A673 (cell line): ENCODE data around the gene TBRG4. TPM values are rescaled to one million over a fixed set of nuclear protein-coding genes. Genes with fewer than 3 reads are reported as not detected.
"Not testable (repeated sequence)": the region's sequence is repeated elsewhere in the genome, so short reads cannot be mapped to it uniquely, and the experiment has no call there.

ENCODE experiments used
- BruUV-seq: library from RNA; stranded (reverse); fragments of 400-500 nt; replicated peaks from 2 replicates; lab custom pipeline; 2021; lab: Mats Ljungman, UMichigan
- CTCF ChIA-PET: fragments of 300-600 bp; sonication (Branson Sonifier 250); formaldehyde crosslinking; loops from one replicate; lab custom pipeline; 2022; ENCODE audit warnings: antibody characterized with exemption; lab: Charles Lee
- POLR2A ChIA-PET: fragments of 300-600 bp; sonication (Branson Sonifier 250); formaldehyde crosslinking; loops from one replicate; lab custom pipeline; 2022; ENCODE audit warnings: antibody characterized with exemption; ENCODE audit not compliant: low non-redundant PET; lab: Charles Lee
- DNase-seq: peaks from one replicate; pipeline ENCODE4 v3.0.0-alpha.2; 2015; ENCODE audit warnings: low spot score
- H3K27ac ChIP-seq: fragments of 200-600 bp; sonication (generic); 2 replicates; pipeline ENCODE4 v1.5.1; 2016; ENCODE audit warnings: mixed run types, low read depth, mild to moderate bottlenecking, mixed read lengths, antibody characterized with exemption, low read length; ENCODE audit not compliant: poor library complexity, severe bottlenecking
- H3K27me3 ChIP-seq: fragments of 200-600 bp; sonication (generic); replicated peaks from 2 replicates; pipeline ENCODE4 v1.6.1; 2017; ENCODE audit warnings: mixed run types, low read depth, mild to moderate bottlenecking, mixed read lengths, antibody characterized with exemption, low read length; ENCODE audit not compliant: insufficient read depth, poor library complexity
- H3K36me3 ChIP-seq: fragments of 200-600 bp; sonication (generic); 2 replicates; pipeline ENCODE4 v1.6.1; 2016; ENCODE audit warnings: mixed run types, mild to moderate bottlenecking, mixed read lengths, antibody characterized with exemption, low read length; ENCODE audit not compliant: insufficient read depth, poor library complexity, severe bottlenecking
- H3K4me1 ChIP-seq: fragments of 200-600 bp; sonication (generic); 2 replicates; pipeline ENCODE4 v1.6.1; 2017; ENCODE audit warnings: mixed run types, mild to moderate bottlenecking, mixed read lengths, antibody characterized with exemption, low read length; ENCODE audit not compliant: insufficient read depth, poor library complexity, severe bottlenecking
- H3K4me3 ChIP-seq: fragments of 200-600 bp; sonication (generic); 2 replicates; pipeline ENCODE4 v1.5.1; 2016; ENCODE audit warnings: low read depth, mixed run types, mild to moderate bottlenecking, mixed read lengths, low read length; ENCODE audit not compliant: poor library complexity, severe bottlenecking
- H3K9me3 ChIP-seq: fragments of 200-600 bp; sonication (generic); 2 replicates; pipeline ENCODE4 v1.6.1; 2016; ENCODE audit warnings: mixed run types, low read depth, mild to moderate bottlenecking, mixed read lengths, antibody characterized with exemption, low read length; ENCODE audit not compliant: poor library complexity, severe bottlenecking
- CTCF ChIP-seq: fragments of 300-800, 200-600 bp; sonication (generic); conservative IDR thresholded peaks from 2 replicates; pipeline ENCODE4 v1.5.1; 2017; ENCODE audit warnings: low read depth, mild to moderate bottlenecking, antibody characterized with exemption, low read length, moderate library complexity, mixed read lengths
- EZH2 ChIP-seq: fragments of 200-600 bp; sonication (generic); IDR thresholded peaks from 2 replicates; pipeline ENCODE4 v1.6.1; 2017; ENCODE audit warnings: borderline replicate concordance, low read depth, mild to moderate bottlenecking, mixed read lengths, antibody characterized with exemption, low read length; ENCODE audit not compliant: poor library complexity, severe bottlenecking
- intact Hi-C: fragments of 100-400 bp; cut with micrococcal nuclease; formaldehyde crosslinking; loops from one replicate; pipeline ENCODE4 v1.10.0; 2022; ENCODE audit not compliant: unreplicated experiment
- total RNA-seq: library from RNA; stranded (reverse); gene quantifications from 2 replicates; pipeline ENCODE4 v1.2.3, GENCODE V29; 2021

TBRG4 gene
- total RNA-seq, 1 experiment from 2014 or later = 136 TPM

- Histone ChIP-seq H3K27me3 (peaks cover 35% of the 10 kb centered on the region), H3K4me3 (no peak overlapping the region), H3K4me1 (no peaks in the 10 kb centered on the region), H3K36me3 (no peaks in the 10 kb centered on the region), H3K9me3 (no peaks in the 10 kb centered on the region), H3K27ac (no peak overlapping the region)
- intact Hi-C loops = loop anchor here (2.0 kb wide), 1 partner anchor 699 kb away; no protein-coding TSS in a partner anchor
- CTCF ChIA-PET = no interaction called here
- POLR2A ChIA-PET = no interaction called here
- BruUV-seq = no TSS peak
- TF ChIP-seq CTCF (no peak), EZH2 (no peak)
- no peak for DNase-seq
Observed at GRCh38 chr7:45155357-45155900, 43.9 kb upstream of the TBRG4 start.

GRCh38 chr7:45153861-45154260 lies 42.4 kb upstream of the TBRG4 start:
- not testable (repeated sequence) for H3K9me3 ChIP-seq, H3K4me1 ChIP-seq, DNase-seq, H3K27ac ChIP-seq, H3K4me3 ChIP-seq, BruUV-seq, H3K36me3 ChIP-seq
- ChIA-PET POLR2A (interaction anchor here (1.0 kb wide), 1 partner anchor 8 kb away, joined by 12 read pairs; no protein-coding TSS in a partner anchor), CTCF (interaction anchor here (0.6 to 0.9 kb wide), 2 partner anchors 107 to 493 kb away, joined by 3 to 4 read pairs; no protein-coding TSS in a partner anchor)
- intact Hi-C loops = loop anchor here (1.0 to 2.0 kb wide), 2 partner anchors 106 to 701 kb away; no protein-coding TSS in a partner anchor
- H3K27me3 ChIP-seq = peaks cover 26% of the 10 kb centered on the region

- CTCF ChIA-PET = no interaction called here
- no TSS peak for BruUV-seq
- Histone ChIP-seq H3K4me3 (no peak overlapping the region), H3K4me1 (no peaks in the 10 kb centered on the region), H3K36me3 (no peaks in the 10 kb centered on the region), H3K27ac (no peak overlapping the region), H3K9me3 (no peaks in the 10 kb centered on the region), H3K27me3 (peaks cover 20% of the 10 kb centered on the region)
- POLR2A ChIA-PET = no interaction called here
- intact Hi-C loops = no loop called here
- no peak for DNase-seq
- TF ChIP-seq EZH2 = no peak
- no peak for TF ChIP-seq CTCF
Observed at GRCh38 chr7:45153233-45153632, 41.7 kb upstream of the TBRG4 start.

GRCh38 chr7:45151967-45152366 lies 40.5 kb upstream of the TBRG4 start:
- POLR2A ChIA-PET = no interaction called here
- DNase-seq = no peak
- Histone ChIP-seq H3K27me3 (peaks cover 7% of the 10 kb centered on the region), H3K4me1 (no peaks in the 10 kb centered on the region), H3K4me3 (no peak overlapping the region), H3K9me3 (no peaks in the 10 kb centered on the region), H3K27ac (no peak overlapping the region), H3K36me3 (no peaks in the 10 kb centered on the region)
- no TSS peak for BruUV-seq
- CTCF ChIA-PET = interaction anchor here (0.6 kb wide), 1 partner anchor 717 kb away, joined by 4 read pairs; no protein-coding TSS in a partner anchor
- TF ChIP-seq EZH2 (no peak), CTCF (no peak)
- intact Hi-C loops = no loop called here
